GM13977 (cell line): ENCODE results near the gene ZNF560.
A peak's percentile ranks its signal among the peaks of the same experiment; 100 is the strongest.
"Not testable (repeated sequence)": the region's sequence is repeated elsewhere in the genome, so short reads cannot be mapped to it uniquely, and the experiment has no call there.

Experiments used
- DNase-seq: peaks from one replicate; pipeline ENCODE4 v3.0.0; 2012; ENCODE audit warnings: low spot score
- in situ Hi-C: fragments of 300-500 bp; cut with MboI; formaldehyde crosslinking; loops from one replicate; pipeline ENCODE4 v1.12.0; 2022; ENCODE audit warnings: low sequenced_read_pairs, low pct_unique_long_range_greater_than_20kb, mixed read lengths, inconsistent platforms; ENCODE audit not compliant: unreplicated experiment
- TF ChIP-seq, protein P1 (sequence below): IDR thresholded peaks from 2 replicates; pipeline ENCODE4 v1.5.1; 2012; ENCODE audit warnings: mild to moderate bottlenecking, control low read depth; ENCODE audit not compliant: insufficient read depth; ENCODE audit errors: extremely low read depth, missing control alignments

Gene ZNF560

DNA sequence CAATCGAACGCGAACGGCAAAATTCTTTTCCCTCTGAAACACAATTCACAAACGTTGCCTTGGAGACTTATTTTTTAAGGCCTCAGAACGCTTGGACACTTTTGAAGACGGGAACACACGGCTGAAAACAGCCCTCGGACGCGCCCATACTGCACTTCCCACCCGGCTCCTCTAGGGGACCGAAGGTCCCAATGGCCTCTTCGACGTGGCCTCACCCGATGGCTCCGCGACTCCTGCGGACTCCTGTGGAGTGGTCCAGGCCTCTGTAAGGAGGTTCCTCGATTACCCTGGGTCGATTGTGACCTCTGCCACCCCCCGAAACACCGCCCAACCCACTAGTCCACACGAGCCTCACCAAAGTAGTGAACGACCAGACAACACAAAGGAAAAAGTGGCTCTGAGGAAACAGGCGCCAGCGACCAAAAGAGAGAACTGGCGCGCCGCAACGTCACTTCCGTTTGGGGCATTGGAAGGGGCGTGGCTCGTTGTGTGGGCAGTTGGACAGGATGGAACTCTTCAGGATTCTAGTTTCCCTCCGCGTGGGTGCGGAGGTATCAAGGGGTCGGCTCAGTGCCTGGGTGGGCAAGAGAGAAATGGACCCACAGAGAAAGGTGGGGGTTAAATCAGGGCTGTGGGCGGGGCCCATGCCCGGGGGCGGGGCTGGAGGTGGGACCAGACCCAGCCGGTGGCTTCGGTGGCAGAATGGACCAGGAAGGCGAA lies at the start of gene ZNF560:
ZNF560 (minus strand) TSS at position 434 of the 720 bp plus-strand sequence. CDS start 23,303 bp downstream, outside the sequence.
- in situ Hi-C loops, result no loop called here
- TF ChIP-seq, protein P1, sequence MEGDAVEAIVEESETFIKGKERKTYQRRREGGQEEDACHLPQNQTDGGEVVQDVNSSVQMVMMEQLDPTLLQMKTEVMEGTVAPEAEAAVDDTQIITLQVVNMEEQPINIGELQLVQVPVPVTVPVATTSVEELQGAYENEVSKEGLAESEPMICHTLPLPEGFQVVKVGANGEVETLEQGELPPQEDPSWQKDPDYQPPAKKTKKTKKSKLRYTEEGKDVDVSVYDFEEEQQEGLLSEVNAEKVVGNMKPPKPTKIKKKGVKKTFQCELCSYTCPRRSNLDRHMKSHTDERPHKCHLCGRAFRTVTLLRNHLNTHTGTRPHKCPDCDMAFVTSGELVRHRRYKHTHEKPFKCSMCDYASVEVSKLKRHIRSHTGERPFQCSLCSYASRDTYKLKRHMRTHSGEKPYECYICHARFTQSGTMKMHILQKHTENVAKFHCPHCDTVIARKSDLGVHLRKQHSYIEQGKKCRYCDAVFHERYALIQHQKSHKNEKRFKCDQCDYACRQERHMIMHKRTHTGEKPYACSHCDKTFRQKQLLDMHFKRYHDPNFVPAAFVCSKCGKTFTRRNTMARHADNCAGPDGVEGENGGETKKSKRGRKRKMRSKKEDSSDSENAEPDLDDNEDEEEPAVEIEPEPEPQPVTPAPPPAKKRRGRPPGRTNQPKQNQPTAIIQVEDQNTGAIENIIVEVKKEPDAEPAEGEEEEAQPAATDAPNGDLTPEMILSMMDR, result no peak
- DNase-seq, result no peak

DNA sequence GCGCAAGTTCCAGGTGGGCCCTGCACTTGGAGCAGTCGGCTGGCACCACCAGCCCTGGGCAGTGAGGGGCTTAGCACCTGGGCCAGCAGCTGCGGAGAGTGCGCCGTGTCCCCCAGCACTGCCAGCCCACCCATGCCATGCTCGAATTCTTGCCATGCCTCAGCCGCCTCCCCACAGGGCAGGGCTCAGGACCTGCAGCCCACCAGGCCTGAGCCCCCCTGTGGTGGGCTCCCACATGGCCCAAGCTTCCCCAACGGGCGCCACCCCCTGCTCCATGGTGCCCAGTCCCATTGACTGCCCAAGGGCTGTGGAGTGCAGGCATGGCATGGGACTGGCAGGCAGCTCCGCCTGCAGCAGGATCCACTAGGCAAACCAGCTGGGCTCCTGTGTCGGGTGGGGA lies 49.5 kb upstream of the ZNF560 start:
- TF ChIP-seq, protein P1, result no peak
- no peak for DNase-seq
- in situ Hi-C loops, result no loop called here

DNA sequence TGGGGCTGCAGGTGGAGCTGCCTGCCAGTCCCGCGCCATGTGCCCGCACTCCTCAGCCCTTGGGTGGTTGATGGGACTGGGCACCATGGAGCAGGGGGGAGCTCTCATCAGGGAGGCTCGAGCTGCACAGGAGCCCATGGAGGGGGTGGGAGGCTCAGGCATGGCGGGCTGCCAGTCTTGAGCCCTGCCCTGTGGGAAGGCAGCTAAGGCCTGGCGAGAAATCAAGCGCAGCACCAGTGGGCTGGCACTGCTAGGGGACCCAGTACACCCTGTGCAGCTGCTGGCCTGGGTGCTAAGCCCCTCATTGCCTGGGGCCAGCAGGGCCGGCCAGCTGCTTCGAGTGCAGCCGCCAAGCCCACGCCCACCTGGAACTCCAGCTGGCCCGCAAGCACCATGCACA lies 42.9 kb upstream of the ZNF560 start:
- in situ Hi-C loops, DNase-seq: not testable (repeated sequence)

DNA sequence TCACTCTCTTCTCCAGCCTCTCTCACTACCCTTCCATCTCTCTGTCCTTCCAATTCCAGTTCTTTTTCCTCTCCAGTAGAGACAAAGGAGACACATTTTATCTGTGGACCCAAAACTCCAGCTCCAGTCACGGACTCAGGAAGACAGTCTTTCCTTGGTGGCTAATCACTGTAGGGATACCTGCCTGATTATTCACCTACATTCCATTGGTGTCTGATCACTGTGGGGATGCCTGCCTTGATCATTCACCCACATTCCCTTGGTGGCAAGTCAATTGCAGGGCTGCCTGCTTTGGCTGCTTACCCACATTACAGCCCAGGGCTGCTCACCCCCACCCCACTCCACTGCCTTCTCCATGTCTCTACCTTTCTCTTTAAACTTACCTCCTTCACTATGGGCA lies 41.5 kb upstream of the ZNF560 start:
- in situ Hi-C loops, DNase-seq: not testable (repeated sequence)

DNA sequence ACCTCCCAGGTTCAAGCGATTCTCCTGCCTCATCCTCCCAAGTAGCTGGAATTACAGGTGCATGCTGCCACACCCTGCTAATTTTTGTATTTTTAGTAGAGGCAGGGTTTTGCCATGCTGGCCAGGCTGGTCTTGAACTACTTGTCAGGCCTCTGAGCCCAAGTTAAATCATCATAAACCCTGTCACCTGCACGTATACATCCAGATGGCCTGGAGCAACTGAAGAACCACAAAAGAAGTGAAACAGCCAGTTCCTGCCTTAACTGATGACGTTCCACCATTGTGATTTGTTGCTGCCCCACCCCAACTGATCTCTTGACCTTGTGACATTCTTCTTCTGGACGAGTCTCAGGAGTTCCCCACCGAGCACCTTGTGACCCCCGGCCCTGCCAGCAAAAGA lies 40.8 kb upstream of the ZNF560 start:
- DNase-seq, in situ Hi-C loops: not testable (repeated sequence)

DNA sequence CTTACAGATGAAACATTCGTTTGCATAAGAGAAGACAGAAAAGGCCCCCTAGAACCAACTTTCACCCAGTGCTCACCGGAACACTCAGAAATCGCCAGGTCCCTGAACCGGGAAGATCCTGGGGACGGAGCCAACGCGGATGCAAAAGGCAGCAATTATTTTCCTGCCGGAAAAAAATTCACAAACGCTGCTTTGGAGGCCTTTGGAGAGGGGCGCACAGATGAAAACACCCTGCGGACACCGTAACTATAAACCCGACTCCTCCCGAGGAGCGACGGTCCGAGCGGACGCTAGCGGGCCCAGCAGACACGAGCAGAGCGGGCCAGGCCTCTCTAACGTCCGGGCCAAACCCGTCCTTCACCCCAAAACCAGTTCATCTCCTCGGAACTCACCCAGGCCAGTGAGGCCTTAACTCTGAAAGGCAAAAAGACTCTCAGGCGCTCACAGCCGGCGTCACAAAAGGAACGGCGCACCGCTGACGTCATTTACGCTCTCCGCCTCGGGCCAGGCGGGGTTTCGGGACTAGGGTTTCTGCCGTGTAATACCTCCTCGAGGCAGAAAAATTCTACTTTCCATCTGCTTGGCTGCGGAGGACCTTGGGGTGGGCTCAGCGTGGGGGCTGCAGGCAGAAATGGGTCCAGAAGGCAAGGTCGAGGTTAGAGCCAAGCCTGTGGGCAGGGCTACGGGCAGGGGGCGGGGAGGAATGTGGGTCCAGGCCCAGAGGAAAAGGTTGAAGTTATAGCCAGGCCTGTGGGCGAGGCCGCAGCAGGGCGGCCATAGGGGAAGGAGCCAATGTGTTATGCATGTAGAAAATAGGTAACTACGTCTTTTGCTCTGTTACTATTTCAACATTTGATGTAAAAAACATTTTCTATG lies 40.0 kb upstream of the ZNF560 start, which contains the start of gene ZNF426:
ZNF426 (minus strand) TSS at position 463 of the 876 bp plus-strand sequence. CDS start 2,413 bp downstream, outside the sequence.
- TF ChIP-seq, protein P1, result no peak
- DNase-seq, result peak; percentile 89
- in situ Hi-C loops, result no loop called here

DNA sequence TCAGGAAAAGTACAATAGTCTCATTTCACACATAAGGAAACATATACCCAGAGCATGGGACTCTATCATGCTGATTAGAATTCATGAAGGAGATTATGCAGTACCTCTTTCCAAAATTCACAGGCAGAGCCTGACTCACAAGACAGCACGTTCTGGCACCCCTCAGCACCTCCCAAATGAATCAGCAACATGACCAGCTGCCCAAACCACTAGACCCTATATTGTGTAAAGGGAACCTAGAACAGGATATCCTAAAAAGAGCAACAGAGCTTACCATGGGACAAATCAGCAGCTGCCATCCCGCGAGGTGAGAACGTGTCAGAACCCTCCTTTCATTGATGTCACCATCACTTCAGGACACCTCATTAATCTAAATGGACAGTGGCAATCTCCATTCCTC lies 37.5 kb upstream of the ZNF560 start:
- TF ChIP-seq, protein P1, result no peak
- in situ Hi-C loops, result no loop called here
- no peak for DNase-seq

DNA sequence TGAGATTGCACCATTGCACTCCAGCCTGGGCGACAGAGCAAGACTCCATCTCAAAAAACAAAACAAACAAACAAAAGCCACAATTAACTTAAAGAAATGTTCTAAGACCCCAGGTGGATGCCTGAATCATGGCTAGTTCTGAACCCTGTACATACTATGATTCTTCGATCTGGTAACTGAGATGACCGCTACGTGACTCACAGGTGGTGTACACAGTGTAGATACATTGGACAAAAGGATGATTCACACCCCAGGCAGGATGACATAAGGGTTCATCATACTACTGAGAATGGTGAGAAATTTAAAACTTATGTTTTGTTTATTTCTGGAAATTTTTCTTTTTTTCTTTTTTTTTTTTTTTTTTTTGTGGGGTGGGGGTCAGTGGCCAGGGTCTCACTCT lies 33.5 kb upstream of the ZNF560 start:
- no peak for DNase-seq
- TF ChIP-seq, protein P1, result no peak
- in situ Hi-C loops, result no loop called here
